ENCODE measurements around the gene GNG12. TPM values are rescaled to one million over a fixed set of nuclear protein-coding genes. Genes with fewer than 3 reads are reported as not detected.
A peak's percentile ranks its signal among the peaks of the same experiment; 100 is the strongest.

GNG12 gene
- total RNA-seq, 1 experiment from 2014 or later = 360 TPM

DNA sequence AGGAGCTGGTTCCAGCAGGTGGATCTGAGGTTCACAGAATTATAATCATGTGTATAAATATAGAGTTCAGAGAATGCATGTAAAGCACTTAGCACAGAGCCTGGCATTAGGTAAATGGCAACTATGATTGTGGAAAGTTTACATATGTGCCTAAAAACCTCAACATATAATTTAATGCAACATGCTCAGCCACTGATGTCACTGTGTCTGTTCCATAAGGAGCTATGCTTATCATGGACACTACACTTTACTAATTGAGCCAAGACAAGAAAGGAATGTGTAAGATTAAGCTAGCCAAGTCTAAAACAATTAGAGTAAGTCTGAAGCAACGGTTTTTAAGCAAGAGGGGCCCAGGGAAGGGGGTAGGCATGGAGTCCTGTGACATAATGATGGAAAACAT lies 61.5 kb downstream of the GNG12 start:
- in situ Hi-C loops (cut with HindIII; ENCODE audit: low pct_unique_long_range_greater_than_20kb, low sequenced_read_pairs) = no loop called here
- no peak for DNase-seq (ENCODE audit: low read depth, low spot score)

DNA sequence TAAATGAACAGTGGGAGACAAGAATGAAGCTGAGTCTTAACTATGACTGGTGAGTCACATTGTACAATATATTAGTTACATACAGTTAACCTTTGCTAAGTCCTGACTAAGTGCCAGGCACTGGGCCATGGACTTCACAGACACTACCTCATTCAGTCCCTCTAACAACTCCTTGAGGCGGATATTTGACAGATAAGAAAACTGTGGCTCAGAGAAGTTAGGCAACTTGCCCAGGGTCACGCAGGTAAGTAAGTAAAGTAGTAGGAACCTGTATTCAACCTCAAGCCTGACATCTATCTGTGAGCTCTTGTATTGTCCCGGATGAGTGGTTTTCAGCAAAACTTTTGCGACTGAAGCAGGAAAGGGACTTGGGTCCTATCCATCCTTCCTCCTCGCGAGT lies 62.1 kb downstream of the GNG12 start:
- in situ Hi-C loops (cut with HindIII; ENCODE audit: low pct_unique_long_range_greater_than_20kb, low sequenced_read_pairs) = no loop called here

DNA sequence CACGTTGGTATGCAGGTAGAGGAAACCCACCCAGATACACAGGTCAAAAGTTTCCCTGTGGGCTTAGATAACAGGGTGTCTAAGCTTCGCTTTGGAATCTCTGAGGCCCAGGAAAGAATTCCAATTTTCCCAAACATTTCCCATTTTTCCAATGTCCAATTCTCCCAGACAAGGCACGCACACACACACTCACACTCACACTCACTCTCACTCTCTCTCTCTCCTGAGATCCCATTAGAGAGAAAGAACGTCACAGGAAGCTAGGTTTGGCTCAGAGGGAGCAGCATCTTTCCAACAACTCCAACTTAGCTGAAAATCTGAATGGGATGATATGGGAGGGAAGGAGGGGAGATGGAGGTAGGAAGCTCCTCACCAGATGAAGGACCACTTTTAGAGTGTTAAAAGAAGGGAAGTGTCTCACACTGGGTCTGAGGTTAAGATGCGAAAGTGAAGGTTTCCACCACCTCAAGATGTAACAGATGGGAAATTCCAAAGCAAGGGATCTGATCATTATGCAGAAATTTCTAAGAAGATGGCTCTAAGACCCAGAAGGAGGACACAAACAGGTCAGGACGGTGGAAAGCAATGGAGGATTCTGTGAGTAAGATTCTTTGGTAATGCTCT lies 63.5 kb downstream of the GNG12 start:
- in situ Hi-C loops (cut with HindIII; ENCODE audit: low pct_unique_long_range_greater_than_20kb, low sequenced_read_pairs) = no loop called here
- no peak for DNase-seq (ENCODE audit: low read depth, low spot score)

More for the DNA sequence above, 62.1 kb downstream of the GNG12 start:
- DNase-seq (ENCODE audit: low read depth, low spot score) = no peak

DNA sequence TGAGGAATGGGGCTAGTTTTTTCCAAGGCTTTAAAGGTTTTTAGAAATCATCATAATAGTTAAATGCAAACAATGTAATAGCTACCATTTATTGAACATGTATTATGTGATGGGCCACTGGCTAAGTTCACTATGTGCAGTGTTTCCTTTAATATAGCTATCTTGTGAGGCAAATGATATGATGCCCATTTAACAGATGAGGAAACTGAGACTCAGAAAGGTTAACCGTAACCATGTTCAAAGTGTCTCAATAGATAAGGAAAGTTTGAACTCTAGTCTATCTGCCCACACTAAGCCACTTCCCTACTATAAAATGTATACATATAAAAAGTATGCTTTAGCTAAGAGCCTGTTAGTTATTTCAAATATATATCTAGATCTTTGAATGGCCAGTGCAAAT lies 64.8 kb downstream of the GNG12 start:
- in situ Hi-C loops (cut with HindIII; ENCODE audit: low pct_unique_long_range_greater_than_20kb, low sequenced_read_pairs) = no loop called here
- no peak for DNase-seq (ENCODE audit: low read depth, low spot score)

DNA sequence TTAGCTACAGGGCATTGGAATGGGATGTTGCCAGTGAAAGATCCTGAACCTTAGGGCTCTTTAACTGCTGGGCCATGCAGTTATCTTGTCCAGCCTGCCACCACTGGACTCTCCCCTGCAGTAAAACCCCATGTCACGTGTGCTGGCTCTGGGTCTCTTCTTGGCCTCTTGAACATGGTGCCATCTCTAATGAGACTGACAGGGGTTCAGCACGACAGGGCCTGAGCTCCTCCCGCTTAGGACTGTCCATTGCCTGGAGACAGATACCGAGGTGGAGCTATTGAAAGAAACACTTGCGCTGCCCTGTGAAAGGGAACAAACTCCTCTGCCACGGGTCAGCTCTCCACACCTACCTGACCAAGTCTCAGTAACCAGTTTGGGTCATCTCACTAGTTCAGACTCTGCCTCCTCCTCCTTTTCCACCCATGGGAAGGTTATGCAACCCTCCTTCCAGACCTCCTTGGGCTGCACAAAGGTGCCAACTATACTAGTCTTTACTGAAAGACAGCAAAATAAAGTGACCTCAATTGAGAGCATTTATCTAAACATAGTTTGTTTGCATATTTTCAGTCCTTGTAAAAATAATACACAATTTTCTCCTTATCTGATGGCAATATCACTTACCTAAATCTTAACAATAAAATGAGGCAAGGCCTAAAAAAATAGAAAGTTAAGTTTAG lies 66.0 kb downstream of the GNG12 start:
- in situ Hi-C loops (cut with HindIII; ENCODE audit: low pct_unique_long_range_greater_than_20kb, low sequenced_read_pairs) = no loop called here
- no peak for DNase-seq (ENCODE audit: low read depth, low spot score)

DNA sequence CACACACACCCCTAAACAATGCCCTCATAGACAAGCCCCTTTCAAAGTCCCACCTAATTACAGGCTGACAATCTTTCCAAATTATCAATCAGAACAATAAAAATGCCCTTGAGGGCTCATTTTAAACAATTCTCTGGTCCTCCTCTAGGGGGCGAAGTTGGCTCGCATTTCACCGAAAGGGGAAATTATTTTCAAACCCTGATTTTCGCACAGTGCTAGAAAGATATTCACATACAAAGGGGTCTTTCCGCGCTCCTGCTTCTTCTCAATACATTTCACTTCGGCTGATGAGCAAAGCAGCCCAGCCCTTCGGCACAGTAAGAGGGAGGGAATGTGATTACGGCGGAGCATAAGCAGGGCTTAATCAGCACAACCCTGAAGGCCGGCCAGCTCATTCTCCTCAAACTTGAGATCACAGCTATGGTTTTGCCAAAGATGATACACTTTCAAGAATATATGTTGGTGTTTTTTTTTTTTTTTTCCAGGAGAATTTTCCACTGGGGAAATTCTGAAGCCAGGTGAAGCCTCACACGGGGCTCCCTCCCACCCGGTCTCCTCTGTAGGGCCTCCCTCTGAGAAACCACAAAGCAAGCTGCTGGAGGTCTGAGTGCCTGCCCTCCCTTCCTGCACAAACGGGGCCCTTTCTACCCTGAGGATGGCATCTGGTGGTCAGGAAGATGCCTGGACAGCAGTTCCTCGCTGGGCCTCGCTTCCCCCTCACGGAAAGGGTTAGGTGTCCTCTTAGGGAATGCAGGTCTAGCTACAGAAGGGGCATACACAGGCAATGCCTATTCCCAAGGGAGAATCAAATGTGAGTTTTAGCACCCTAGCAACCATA lies 66.9 kb downstream of the GNG12 start:
- peak; percentile 55 for DNase-seq (ENCODE audit: low read depth, low spot score)
- in situ Hi-C loops (cut with HindIII; ENCODE audit: low pct_unique_long_range_greater_than_20kb, low sequenced_read_pairs) = no loop called here

DNA sequence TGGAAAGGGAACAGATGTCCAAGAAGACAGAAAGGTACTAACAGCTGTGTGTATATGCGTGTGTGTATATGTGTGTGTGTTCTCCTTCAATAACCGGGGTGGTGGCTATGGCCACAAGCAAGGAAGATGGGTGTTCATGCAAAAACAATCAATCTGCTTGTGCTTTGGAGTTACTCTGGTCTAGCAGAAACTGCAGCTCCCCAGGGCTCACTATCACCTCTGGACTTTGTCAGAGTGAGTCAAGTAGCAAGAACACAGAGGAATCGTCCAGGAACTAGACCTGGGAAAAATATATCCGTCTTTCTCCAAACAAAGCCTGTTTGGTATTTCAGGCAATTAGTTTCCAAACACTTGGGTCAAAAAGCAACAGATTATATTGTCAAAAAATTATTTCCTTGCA lies 68.6 kb downstream of the GNG12 start:
- in situ Hi-C loops (cut with HindIII; ENCODE audit: low pct_unique_long_range_greater_than_20kb, low sequenced_read_pairs) = no loop called here
- no peak for DNase-seq (ENCODE audit: low read depth, low spot score)

DNA sequence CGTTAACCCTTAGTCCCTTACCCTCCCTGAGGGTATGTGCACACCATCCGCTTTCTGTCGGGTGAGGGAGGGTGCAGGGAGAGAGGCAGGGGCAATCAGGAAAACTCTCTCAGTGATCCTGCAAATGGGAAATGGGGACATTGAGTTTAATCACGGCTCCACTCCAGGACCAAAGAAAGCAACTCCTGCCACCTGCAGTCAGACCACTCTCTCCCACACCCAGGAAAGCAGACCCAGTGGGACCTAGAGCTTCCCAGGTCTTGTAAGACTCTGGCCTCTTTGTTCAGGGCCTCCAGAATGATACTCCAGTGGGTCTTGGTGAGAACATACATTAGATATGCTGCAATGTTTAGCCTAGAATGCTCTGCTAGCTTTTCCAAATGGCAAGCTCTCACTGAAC lies 71.5 kb downstream of the GNG12 start:
- DNase-seq (ENCODE audit: low read depth, low spot score) = no peak
- in situ Hi-C loops (cut with HindIII; ENCODE audit: low pct_unique_long_range_greater_than_20kb, low sequenced_read_pairs) = no loop called here

DNA sequence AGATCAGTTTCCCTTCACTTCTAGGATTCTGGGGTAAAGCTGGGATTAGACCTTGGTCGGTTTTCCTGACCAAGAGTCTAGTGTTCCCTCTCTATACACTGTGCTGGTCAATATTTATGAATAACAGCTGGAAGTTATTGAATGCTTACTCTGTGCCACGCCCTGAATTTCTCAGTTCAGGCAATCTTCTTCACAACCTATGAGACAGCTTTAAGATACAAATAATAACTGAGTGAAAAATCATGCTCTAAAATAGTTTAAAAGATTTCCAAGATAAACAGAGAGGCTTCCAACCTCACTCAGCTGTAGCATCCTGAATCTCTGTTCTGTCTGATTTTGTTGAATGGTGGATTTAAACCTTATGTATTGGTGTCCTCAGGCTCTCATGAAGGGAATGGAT lies 72.2 kb downstream of the GNG12 start:
- in situ Hi-C loops (cut with HindIII; ENCODE audit: low pct_unique_long_range_greater_than_20kb, low sequenced_read_pairs) = no loop called here
- no peak for DNase-seq (ENCODE audit: low read depth, low spot score)

DNA sequence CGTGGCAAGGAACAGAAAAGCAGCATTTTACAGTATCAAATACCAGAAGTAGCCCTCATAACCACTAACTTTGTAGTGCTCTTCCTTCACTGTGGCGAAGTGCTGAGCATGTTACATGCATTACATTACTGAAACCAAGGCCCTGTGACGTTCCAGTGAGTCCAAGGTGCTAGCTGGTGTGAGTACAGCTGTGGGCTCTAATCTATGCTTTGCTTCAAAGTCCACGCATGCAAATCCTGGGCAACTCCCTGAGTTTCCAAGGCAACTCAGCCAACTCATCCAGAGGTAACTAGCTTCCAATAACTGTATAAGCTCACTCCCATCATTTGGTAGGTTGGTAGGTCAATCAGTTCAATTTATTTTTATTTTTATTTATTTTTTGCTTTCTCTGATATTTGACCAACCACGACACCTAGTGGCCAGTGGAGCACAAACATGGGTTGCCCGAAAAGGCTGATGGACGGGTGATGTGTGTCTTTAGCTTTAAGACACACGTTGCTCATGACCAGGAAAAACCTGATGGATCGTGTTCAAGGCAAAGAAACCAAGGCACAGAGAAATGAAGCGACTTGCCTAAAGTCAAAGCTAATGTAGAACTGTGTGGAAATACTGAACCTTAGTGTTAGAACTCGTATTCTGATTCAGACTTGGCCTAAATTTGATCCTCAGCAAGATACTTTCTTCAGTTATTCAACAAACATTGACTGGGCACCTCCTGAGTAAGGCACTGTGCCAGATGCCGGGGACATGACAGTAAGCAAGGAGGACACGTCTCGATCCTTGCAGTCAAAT lies 73.0 kb downstream of the GNG12 start:
- in situ Hi-C loops (cut with HindIII; ENCODE audit: low pct_unique_long_range_greater_than_20kb, low sequenced_read_pairs) = no loop called here
- peak; percentile 65 for DNase-seq (ENCODE audit: low read depth, low spot score)

DNA sequence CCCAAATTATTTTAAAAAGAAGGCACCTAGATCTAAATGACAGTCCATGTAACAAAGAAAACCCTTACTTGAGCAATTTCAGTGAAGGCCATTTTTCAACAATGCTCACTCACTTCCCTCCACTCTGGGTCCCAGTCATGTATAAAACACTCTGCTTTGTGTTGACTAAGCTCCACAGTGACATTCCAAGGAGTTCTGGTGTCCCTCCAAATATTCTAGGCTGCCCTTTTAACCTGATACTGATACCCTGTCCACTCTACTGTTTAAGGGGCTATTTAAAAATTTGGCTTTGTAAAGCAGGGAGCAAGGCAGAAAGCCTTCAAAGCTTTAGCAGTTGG lies 73.6 kb downstream of the GNG12 start:
- in situ Hi-C loops (cut with HindIII; ENCODE audit: low pct_unique_long_range_greater_than_20kb, low sequenced_read_pairs) = no loop called here
- no peak for DNase-seq (ENCODE audit: low read depth, low spot score)

DNA sequence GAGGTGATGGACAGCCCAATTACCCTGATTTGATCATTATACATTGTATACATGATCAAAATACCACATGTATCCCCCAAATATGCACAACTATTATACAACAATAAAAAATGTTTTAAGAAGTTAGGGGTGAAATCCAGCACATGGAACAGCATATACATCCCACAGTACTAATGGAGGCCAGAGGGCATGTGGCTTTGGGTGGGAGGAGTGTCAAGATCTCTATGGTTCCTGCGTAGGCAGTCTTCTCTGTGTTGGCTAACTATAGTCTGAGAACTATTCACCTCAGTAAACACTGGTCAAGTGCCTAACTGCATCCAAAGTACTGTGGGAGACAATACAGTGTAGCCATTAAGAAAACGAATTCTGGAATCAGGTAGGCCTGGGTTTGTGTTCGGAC lies 74.2 kb downstream of the GNG12 start:
- in situ Hi-C loops (cut with HindIII; ENCODE audit: low pct_unique_long_range_greater_than_20kb, low sequenced_read_pairs) = no loop called here
- DNase-seq (ENCODE audit: low read depth, low spot score) = no peak

DNA sequence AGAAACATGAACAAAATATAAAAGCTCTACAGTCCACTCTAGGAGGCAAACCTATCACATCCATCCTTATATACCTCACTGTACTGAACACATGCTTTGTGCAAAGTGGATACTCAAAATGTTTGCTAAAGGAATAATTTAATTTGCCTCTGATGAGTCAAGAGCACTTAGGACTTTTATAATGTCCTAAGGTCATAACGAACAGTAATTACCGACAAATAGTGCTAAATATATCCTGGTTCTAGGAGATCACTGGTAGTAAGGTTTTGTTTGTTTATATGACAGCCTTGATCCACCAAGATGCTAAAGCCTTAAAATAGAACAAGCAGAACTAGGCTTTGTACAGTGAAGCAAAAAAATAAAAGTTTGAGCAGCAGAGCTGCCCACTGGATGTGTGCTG lies 77.6 kb downstream of the GNG12 start:
- no peak for DNase-seq (ENCODE audit: low read depth, low spot score)
- in situ Hi-C loops (cut with HindIII; ENCODE audit: low pct_unique_long_range_greater_than_20kb, low sequenced_read_pairs) = no loop called here

DNA sequence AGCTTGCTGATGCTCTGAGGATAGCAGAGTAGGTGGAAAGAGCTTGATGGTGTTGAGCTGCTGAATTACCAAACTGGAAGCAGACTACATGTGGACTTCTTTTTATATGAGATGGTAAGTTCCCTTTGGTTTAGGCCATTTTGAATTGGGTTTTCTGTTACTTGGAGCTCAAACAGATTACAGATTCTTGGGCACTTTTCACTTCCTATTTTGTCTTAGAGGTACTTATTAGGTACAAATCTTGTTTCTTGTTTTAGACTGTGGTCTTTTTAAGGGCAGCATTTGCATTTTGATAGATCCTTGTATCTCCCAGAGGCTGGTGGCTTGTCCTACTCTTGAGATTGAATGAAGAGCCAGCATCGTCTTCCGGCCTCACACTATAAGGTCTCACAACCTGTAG lies 78.1 kb downstream of the GNG12 start:
- in situ Hi-C loops (cut with HindIII; ENCODE audit: low pct_unique_long_range_greater_than_20kb, low sequenced_read_pairs) = no loop called here
- DNase-seq (ENCODE audit: low read depth, low spot score) = no peak

DNA sequence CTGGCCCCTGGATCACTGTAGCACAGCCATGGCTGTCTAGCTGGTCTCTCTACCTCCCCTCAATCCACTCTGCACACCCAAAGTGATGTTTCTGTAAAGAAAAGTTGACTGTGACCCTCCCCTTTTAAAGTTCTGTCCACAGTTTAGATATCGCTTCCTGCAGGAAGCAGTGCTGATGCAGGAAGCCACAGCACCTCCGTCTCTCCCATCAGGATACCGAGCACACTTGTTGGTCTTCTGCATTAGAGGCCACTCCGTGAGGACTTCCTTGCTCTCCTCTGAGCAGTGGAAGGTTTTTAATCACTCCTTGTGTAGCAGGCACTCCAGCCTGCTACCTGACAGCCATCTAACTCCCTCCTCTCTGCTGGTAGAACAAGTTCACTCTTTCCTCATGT lies 78.7 kb downstream of the GNG12 start:
- DNase-seq (ENCODE audit: low read depth, low spot score) = no peak
- in situ Hi-C loops (cut with HindIII; ENCODE audit: low pct_unique_long_range_greater_than_20kb, low sequenced_read_pairs) = no loop called here

DNA sequence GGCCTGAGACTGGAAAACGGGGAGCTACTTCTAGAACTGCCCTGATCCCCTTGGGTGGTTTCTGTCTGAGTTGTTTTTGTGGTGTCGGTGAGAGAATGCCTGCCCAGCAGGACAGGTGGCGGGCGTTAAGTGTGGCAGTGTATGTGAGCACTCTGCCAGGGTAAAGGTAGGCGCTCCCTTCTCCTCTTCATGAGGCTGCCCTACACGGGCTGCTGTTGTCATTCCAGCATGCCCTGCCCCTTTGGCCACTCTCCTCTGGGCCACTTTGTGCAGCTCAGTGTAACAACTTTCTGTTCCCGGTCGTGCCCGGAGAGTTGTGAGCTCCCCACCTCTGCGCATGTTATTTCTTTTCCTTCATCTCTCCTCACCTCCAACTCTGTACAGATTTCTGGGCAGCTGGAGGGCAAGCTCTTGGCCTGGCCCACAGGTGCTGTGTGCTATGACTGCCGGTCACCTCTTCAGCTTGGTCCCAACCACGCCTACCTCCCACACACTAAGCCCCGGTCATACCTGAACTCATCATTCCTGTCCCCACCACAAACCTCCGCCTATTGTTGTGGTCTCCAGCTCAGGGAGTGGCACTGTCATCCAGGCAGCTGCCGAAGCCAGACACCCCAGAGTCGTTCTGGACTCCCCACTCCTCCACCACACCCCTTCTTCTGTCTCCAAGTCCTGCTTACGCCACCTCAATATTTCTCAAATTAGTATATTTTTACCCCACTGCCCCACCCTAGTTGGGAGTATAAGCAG lies 79.3 kb downstream of the GNG12 start:
- no peak for DNase-seq (ENCODE audit: low read depth, low spot score)
- in situ Hi-C loops (cut with HindIII; ENCODE audit: low pct_unique_long_range_greater_than_20kb, low sequenced_read_pairs) = no loop called here

DNA sequence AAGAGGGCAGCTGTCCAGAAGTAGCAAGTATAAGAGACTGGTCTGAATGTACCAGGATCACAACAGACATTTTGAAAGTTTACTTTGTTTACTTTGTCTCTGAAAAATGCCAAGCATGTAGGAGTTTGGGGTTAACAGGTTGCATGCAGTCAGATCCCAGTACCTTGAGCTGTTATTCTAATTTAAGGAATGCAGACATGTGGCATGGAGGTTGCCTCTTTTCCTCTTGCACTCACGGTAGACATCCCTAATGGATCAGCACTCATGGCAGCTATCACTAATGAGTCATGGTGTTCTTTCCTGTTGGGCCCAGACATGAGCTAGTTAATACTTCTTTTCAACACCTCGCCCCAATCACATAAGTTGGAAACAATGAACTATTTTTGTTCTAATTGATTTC lies 81.0 kb downstream of the GNG12 start:
- no peak for DNase-seq (ENCODE audit: low read depth, low spot score)
- in situ Hi-C loops (cut with HindIII; ENCODE audit: low pct_unique_long_range_greater_than_20kb, low sequenced_read_pairs) = no loop called here

DNA sequence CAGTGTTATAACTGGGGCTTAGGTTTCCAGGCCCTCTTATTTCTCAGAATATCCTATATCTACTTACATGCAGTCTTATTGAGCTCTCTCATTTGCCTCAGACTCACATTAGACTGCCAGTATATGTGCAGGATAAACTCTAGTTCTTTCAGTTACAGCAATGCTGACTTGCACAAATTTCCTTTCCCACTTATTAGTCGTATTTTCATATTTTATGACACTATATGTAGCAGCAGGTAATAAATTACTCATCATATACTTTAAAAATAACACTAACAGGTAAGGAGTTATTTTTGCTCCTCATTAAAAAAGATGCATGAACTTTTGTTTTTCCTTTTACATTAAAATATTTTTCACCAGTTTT lies 82.6 kb downstream of the GNG12 start:
- no peak for DNase-seq (ENCODE audit: low read depth, low spot score)
- in situ Hi-C loops (cut with HindIII; ENCODE audit: low pct_unique_long_range_greater_than_20kb, low sequenced_read_pairs) = no loop called here

Data from SK-MEL-5 (cell line).